NOMO-1 treated with DMSO at 0.1 percent for 48 hours (cell line): ENCODE measurements around the gene DSPP.

Source experiments
- DNase-seq: peaks from one replicate; lab custom pipeline; 2025; ENCODE audit not compliant: unreplicated experiment; lab: John Stamatoyannopoulos, UW

Gene DSPP

DNA sequence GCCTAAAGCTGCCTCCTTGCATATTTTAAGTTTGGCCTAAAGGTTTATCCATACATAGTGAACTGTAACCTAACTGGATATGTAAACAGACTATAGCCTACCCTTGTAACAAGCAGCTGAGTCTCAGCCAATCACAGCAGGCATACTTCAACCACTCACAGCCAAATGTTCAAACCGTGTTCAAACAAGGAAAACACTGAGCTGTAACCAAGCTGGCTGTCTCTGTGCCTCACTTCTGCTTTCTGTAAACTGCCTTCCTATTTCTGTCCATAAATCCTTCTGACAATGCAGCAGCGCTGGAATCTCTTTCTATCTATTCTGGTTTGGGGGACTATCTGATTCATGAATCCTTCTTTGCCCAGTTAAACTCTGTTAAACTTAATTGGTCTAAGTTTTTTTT is 16.4 kb downstream of the DSPP start:
- peak; percentile 81 for DNase-seq

GRCh38 chr4:87631668-87632067 is 23.3 kb downstream of the DSPP start:
- DNase-seq, result no peak

DNA sequence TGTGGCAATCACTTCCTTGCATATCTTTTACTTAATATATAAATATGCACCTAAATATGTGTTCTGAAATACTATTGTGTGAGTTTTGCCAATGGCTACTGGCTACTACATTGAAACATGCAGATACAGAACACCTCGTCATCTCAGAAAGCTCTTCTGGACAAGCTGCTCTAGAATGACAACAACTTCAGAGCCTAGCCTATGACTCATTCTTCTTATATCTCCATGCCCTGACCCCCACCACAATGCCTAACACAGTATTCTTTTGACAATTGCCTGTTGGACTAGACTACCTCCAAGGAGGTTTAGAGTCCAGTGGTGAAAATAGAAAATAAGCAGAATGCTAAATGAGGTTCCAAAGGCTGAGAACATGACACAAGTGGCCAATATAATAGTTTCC is 24.1 kb downstream of the DSPP start:
- no peak for DNase-seq

DNA sequence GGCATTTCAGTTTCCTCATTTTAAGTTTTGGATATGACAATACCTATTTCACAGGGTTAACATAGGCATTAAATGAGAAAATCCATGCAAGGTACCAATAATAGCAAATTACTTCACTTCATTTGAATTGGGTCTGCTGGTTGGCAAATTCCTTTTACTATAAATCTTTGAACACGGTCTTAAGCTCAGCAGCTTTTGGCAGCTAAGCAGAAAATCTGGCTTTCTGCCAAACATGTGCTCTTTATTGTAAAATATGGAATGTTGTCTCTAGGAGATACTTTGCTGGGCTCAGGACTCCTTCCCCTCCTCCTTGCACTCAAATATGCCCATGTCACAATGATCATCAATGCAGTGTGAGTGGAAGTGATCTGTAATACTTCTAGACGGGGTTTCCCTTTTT is 24.9 kb downstream of the DSPP start:
- no peak for DNase-seq

GRCh38 chr4:87644286-87644685 is 36.0 kb downstream of the DSPP start:
- no peak for DNase-seq

DNA sequence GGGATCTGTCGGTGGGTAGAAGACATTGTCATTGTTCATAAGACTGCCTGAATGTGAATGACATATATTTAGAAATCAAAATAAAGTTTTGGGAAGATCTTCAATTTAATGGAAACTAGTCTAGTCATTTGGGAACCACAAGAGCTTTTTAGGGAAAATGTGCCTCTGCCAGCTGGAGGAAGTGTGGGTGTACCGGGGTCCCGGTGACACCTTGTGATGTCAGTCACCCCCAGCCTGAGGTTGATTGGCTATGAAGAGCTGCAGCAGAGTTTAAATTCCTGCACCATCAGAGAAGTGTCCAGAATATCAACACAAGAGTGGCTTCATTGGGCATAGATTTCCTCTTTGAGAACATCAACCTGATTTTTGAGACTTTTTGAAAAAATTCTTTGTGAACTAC is 41.7 kb downstream of the DSPP start, which contains the start of gene DMP1:
TSS of gene DMP1 (plus strand) at position 301 of the 400 bp plus-strand sequence. CDS start 6,213 bp downstream, outside the sequence.
- DNase-seq, result no peak

DNA sequence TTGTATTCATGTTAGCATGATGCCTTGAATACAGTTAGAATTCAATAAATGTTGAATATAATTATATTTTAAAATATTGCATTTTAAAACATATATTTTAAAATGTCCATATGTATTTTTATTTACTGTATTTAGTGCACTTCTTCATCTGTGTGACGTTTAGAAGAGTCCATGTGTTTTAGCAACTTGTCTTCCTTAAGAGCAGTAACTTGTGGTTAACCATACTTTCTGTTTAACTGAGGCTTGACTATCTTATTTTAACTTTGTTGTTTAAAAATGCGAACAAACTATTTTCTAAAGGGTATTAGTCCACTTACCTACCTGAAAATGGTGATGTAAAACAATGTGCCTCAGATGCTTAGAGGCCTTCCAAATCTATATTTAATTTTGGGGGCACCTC is 42.6 kb downstream of the DSPP start:
- DNase-seq, result no peak

DNA sequence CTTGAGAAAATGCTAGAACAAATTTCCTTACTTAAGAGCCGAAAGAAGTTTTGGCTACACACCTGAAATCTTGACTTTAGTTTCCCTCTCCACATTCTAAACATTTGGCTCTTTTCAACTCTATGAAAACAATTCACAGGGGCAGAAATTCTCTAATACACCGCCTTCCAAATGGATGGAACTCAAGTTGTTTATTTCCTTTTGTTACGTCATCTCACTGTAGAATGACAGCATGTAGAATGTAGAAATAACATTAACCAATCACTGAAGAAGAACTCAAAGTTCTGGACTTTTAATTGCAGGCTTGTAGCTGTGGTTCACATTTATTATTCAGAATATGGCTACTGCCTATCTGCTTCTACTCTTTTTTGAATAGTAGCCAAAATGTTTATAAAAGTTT is 43.6 kb downstream of the DSPP start:
- no peak for DNase-seq

GRCh38 chr4:87654487-87655044 is 46.2 kb downstream of the DSPP start:
- no peak for DNase-seq

DNA sequence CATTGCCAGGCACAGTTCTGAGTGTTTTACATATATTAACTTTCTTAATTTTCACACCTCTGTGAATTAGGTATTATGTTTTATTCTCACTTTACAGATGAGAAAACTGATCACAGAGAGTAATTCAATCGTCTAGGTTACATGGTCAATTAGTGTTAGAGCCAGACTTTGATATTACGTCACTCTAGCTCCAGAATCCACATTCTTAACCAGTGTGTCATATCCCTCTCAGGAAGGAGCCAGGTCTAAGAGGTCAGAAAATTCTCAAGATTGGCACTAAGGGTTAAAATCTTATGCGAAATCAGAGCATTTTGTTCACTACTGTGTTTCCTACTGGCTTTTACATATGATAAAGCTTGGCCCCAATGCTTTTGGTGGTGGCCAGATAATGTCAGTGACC is 49.2 kb downstream of the DSPP start:
- DNase-seq, result no peak

DNA sequence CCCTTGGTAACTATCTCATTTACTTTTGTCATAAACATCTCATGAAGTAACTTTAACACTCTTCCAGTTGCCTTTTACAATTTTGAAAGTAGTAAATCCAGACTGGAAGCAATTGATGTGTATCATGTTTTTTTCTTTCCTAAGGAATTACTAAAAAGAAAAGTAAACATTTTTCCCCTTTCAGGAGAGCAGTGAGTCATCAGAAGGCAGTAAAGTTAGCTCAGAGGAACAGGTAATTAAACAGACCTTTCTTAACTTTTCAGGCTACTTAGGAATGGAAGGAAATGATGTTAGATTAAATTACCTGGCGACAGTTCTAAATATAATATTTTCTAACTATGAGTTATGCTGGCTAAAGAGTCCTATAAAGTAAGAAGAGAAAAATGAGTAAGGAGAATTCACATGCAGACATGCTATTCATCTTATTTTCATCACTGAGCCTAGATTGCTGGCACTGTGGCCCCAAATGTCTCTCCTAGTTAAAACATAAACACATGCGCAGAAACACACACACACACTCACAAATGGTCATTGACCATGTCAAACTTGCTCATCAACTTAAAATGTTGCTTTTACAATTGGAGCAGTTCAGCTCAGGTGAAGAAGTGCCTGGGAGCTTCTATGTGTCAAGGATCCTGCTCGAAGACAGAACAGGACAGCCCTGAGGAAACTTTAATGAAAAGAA is 51.1 kb downstream of the DSPP start:
- DNase-seq, result no peak

GRCh38 chr4:87662871-87663270 is 54.5 kb downstream of the DSPP start:
- no peak for DNase-seq
